ENCODE results near the gene CBX4. TPM values are rescaled to one million over a fixed set of nuclear protein-coding genes. Genes with fewer than 3 reads are reported as not detected.

Gene CBX4
- polyA plus RNA-seq, 1 donor from 2014 or later, result 31.9 TPM

DNA sequence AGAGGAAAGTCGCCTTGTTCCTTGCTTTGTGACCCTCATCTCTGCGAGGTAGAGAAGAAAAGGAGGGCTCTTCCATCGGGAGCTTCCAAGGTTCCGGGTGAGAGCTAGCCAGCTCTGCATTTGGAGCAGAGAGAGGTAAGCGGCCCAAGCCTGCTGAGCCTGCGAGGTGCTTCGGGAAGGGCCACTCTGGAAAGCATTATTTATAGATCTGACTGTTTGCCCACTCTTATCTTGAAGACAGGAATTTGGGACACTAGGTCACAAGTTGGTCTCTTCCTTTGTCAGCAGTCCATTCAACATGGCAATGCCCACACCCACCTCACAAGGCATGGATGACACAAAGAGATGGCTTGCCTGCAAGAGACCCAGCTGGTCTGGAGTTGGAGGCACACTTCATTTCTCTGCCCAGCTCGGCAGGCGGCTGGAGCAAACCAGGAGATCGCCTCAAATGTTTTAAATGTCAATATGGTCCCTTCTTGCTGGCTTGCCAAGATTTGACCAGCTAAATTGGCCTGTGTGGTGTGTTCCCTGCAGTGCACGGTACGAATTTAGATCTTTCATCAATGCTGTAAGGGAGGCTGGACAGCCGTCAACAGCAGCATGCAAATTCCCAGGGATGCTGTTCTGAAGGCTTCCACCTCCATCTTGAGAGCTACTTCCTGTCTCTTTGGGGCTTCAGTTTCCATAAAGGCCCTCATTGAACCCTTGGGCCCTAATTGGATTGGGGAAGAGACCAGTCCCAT, 19.5 kb downstream of the CBX4 start:
- H3K9me2 ChIP-seq (ENCODE audit: insufficient read depth, low read length), result no peaks in the 10 kb centered on the region
- no peaks in the 10 kb centered on the region for H3K79me2 ChIP-seq (replicated peaks; ENCODE audit: insufficient read depth, low read length)
- H3K4me2 ChIP-seq (ENCODE audit: low read length), result no peak overlapping the region
- H3K9me3 ChIP-seq (ENCODE audit: low read length), result no peaks in the 10 kb centered on the region
- H3K27me3 ChIP-seq (ENCODE audit: insufficient read depth, low read depth, low read length), result peaks cover 31% of the 10 kb centered on the region
- no peaks in the 10 kb centered on the region for H4K20me1 ChIP-seq (ENCODE audit: insufficient read depth)
- H2AFZ ChIP-seq (ENCODE audit: low read depth, low read length), result no peak overlapping the region
- H3F3A ChIP-seq (ENCODE audit: insufficient read depth, low read length, poor library complexity, severe bottlenecking), result no peaks in the 10 kb centered on the region
- H3K4me3 ChIP-seq (ENCODE audit: low read length), result no peak overlapping the region
- H3K27ac ChIP-seq (ENCODE audit: low read length), result no peak overlapping the region
- no peak overlapping the region for H3K9ac ChIP-seq (ENCODE audit: low read length)
- no peak for TF ChIP-seq TAF1 (IDR thresholded peaks at IDR 0.05; ENCODE audit: low read depth)
- TF ChIP-seq EZH2 (IDR thresholded peaks at IDR 0.05; ENCODE audit: borderline replicate concordance, insufficient read depth, low read length, poor library complexity, severe bottlenecking), result no peak
- TF ChIP-seq POLR2AphosphoS5 (IDR thresholded peaks at IDR 0.05), result no peak
- TF ChIP-seq SMC3 (conservative IDR thresholded peaks at IDR 0.05; ENCODE audit: poor library complexity), result no peak
- no peak for TF ChIP-seq REST (IDR thresholded peaks at IDR 0.05; ENCODE audit: borderline replicate concordance)
- TF ChIP-seq MXI1 (conservative IDR thresholded peaks at IDR 0.05; ENCODE audit: poor library complexity, severe bottlenecking), result no peak
- no peak for TF ChIP-seq EP300 (conservative IDR thresholded peaks at IDR 0.05; ENCODE audit: poor library complexity, severe bottlenecking)
- TF ChIP-seq, protein P1, sequence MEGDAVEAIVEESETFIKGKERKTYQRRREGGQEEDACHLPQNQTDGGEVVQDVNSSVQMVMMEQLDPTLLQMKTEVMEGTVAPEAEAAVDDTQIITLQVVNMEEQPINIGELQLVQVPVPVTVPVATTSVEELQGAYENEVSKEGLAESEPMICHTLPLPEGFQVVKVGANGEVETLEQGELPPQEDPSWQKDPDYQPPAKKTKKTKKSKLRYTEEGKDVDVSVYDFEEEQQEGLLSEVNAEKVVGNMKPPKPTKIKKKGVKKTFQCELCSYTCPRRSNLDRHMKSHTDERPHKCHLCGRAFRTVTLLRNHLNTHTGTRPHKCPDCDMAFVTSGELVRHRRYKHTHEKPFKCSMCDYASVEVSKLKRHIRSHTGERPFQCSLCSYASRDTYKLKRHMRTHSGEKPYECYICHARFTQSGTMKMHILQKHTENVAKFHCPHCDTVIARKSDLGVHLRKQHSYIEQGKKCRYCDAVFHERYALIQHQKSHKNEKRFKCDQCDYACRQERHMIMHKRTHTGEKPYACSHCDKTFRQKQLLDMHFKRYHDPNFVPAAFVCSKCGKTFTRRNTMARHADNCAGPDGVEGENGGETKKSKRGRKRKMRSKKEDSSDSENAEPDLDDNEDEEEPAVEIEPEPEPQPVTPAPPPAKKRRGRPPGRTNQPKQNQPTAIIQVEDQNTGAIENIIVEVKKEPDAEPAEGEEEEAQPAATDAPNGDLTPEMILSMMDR (IDR thresholded peaks at IDR 0.05; ENCODE audit: poor library complexity, severe bottlenecking), result no peak
- TF ChIP-seq RAD21 (conservative IDR thresholded peaks at IDR 0.05), result no peak
- H3K36me3 ChIP-seq (ENCODE audit: insufficient read depth, low read length), result no peaks in the 10 kb centered on the region

DNA sequence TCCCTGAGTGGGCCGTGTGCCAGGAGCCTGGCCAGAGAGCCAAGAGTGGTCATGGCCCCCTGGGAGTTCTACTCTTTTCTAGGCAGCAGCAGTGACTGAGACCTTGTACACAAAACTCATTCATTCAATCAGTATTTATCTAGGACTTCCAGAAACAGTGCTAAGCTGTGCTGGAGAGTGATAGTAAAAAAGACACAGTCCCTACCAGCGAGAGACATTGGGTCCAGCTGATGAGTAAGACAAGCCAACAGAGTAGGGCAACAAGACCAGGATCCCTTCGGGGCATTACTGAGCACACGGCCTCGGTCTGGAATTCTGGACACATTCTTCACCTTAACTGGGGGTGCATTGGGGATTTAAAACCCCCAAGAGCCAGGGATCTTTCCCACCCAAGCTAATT, 20.2 kb downstream of the CBX4 start:
- no peaks in the 10 kb centered on the region for H3K9me3 ChIP-seq (ENCODE audit: low read length)
- H3K27me3 ChIP-seq (ENCODE audit: insufficient read depth, low read depth, low read length), result peaks cover 37% of the 10 kb centered on the region
- no peak for TF ChIP-seq POLR2AphosphoS5 (IDR thresholded peaks at IDR 0.05)
- no peak for TF ChIP-seq MXI1 (conservative IDR thresholded peaks at IDR 0.05; ENCODE audit: poor library complexity, severe bottlenecking)
- no peak for TF ChIP-seq REST (IDR thresholded peaks at IDR 0.05; ENCODE audit: borderline replicate concordance)
- TF ChIP-seq TAF1 (IDR thresholded peaks at IDR 0.05; ENCODE audit: low read depth), result no peak
- no peak overlapping the region for H3K9ac ChIP-seq (ENCODE audit: low read length)
- no peak overlapping the region for H2AFZ ChIP-seq (ENCODE audit: low read depth, low read length)
- H3F3A ChIP-seq (ENCODE audit: insufficient read depth, low read length, poor library complexity, severe bottlenecking), result no peaks in the 10 kb centered on the region
- no peaks in the 10 kb centered on the region for H3K36me3 ChIP-seq (ENCODE audit: insufficient read depth, low read length)
- H3K4me2 ChIP-seq (ENCODE audit: low read length), result no peak overlapping the region
- no peaks in the 10 kb centered on the region for H3K79me2 ChIP-seq (replicated peaks; ENCODE audit: insufficient read depth, low read length)
- H4K20me1 ChIP-seq (ENCODE audit: insufficient read depth), result no peaks in the 10 kb centered on the region
- no peak overlapping the region for H3K4me3 ChIP-seq (ENCODE audit: low read length)
- H3K27ac ChIP-seq (ENCODE audit: low read length), result no peak overlapping the region
- H3K9me2 ChIP-seq (ENCODE audit: insufficient read depth, low read length), result no peaks in the 10 kb centered on the region
